Posterior vena cava (tissue), 2 donors: ENCODE data around the gene ZBTB16. TPM values are rescaled to one million over a fixed set of nuclear protein-coding genes. Genes with fewer than 3 reads are reported as not detected.

Experiments
- DNase-seq: peaks from one replicate; pipeline ENCODE4 v3.0.0-alpha.2; 2020; ENCODE audit warnings: low spot score
- intact Hi-C, 2 donors: fragments of 100-400 bp; cut with DNase I; formaldehyde crosslinking; loops; one replicate each; pipeline versions ENCODE4 v1.14.1 to v1.14.2; 2022 to 2023
- total RNA-seq, 2 donors: library from RNA; stranded (reverse); fragmentation: NEBNext Ultra II Directional; extraction: Animal tissue kit (Norgen Biotek cat#: 25700); gene quantifications; one replicate each; pipeline ENCODE4 v1.2.1, GENCODE V29; 2021
- donor health status: DM: yes; HTN: yes; CAD: no.
- donor health status: DM: yes; HTN: yes; CAD: no.

The ZBTB16 gene
- total RNA-seq, 2 donors from 2014 or later: 188 to 208 TPM

DNA sequence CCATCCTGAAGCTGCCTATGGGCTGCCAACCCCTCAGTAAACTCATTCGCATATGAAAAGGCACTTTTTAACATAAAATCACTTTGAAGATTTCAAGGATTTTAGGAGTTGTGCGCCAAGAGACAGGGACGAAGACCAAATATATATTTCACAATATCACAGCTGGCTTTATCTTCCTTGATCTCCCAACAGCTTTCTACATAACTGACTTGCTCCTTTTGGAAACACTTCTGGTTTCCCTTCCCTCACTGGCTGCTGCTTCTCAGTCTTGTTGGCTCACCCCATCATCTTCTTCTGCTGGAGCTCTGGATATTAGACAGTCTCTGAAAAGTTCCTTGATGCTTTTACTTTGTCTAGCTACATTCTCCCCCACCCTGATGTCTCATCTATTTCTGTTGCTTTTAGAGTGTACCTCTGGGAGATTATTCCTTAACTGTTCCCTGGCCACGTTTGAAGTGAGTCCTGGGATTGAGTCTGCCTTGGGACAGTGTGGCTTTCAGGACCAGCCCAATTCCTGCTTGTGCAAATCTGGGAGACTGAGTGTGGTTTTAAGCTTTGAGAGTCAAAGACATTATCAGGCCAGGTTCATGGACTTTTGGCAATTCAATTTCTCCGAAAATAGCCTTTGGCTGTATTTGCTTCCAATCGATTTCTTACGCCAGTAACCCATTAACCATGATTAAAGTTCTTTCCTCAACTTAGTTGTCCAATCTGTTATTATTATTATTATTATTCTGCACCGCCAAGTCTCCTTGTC is 205.8 kb downstream of the ZBTB16 start:
- no peak for DNase-seq
- intact Hi-C loops: loop anchor here in 1 of 2 donors (10.0 kb wide), 1 partner anchor 360 kb away; the partner anchor contains the start of gene HTR3B

DNA sequence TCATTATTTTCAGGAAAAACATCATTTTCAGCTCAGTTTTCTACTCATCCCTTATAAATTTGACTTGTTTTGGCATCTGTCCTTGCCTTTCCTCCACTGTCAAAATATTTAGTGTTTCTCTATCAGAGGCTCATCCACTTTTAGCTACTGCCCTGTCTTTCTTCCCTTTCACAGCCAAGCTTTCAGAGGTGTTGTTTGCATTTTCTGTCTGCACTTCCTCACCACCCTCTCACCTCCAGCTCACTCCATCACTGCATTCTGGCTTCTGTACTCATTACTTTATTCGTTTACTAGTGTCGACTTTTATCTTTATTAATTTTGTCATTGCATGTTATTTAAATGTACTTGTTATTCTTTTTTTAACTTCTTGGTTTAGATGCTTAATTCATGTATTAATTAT is 210.0 kb downstream of the ZBTB16 start:
- intact Hi-C loops: loop anchor here in 1 of 2 donors (10.0 kb wide), 1 partner anchor 365 kb away; the partner anchor contains the start of gene HTR3B
- DNase-seq: no peak

DNA sequence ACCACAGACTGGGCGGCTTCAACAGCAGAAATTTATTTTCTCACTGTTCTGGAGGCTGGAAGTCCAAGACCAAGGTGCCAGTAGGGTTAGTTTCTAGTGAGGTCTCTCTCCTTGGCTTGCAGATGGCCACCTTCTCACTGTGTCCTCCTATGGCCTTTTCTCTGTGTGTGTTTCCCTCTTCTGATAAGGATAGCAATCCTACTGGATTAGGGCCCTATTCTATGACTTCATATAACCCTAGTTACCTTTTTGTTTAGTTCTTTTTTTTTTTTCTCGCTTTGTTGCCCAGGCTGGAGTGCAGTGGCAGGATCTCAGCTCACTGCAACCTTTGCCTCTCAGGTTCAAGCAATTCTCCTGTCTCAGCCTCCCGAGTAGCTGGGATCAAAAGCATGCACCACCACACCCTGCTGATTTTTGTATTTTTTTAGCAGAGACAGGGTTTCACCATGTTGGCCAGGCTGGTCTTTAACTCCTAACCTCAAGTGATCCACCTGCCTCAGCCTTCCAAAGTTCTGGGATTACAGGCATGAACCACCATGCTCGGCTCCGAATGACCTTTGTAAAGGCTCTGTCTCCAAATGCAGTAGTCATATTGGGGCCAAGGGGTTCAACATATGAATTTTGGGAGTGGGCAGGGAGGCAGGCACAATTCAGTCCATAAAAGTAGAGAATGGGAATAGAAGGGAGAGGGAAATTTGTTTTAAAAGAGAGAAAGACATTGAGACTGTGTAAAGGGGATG is 211.2 kb downstream of the ZBTB16 start:
- no peak for DNase-seq
- intact Hi-C loops: no loop called here

DNA sequence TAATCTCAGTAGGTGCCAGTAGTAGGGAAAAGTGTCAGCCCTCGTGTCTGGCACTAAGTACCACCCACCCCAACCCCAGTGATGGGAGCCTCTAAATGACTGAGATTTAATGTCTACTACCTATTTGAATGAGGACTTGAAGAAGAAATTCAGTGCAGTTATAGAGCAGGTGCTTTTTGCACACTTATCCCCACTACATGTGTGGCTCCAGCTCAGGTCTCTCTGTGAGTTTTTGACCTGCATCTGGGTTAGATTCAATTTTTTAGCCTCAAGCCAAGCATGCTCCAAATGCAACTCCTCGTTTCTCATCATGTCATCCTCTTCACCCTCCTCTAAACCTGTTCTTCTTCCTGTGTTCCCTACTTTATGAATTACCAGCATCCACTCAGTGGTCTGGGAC is 211.8 kb downstream of the ZBTB16 start:
- intact Hi-C loops: no loop called here
- DNase-seq: no peak

DNA sequence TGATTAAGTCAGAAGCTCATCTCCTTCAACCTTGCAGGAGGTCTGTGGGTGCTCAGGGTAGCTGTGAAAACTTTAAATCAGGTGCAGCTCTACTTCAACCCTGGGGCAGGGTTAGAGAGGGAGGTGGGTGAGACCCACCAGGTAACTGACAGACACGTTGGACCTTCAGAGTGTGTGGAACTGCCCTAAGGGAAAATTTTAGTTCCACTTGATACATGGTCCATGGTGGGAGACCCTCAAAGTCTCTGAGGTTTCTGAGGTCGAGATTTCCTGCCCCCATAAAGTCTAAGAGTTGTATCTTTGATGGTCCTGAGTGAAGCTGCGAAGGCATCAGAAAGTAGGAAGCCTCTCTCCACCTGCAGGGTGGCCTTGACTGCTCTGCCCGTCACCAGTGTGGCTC is 212.8 kb downstream of the ZBTB16 start:
- DNase-seq: peak; percentile 25
- intact Hi-C loops: no loop called here

DNA sequence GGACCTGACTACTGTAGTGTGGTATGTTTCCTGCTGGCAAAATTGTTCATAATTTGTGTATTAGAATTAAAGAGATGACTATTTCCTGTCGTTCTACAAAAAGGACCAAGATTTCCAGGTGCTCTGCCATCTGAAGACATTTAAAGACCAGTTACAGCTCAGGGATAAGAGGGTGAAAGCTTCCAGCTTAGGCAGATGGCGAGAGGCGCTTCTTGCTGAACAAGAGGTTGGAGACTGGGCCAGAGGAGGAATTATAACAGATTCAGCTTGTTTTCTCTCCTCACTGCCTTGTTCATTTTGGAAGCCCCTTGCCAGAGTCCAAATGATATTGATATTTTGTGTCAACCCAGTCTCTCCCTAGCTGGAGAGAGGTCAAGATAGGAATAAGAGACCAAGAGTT is 213.6 kb downstream of the ZBTB16 start:
- DNase-seq: no peak
- intact Hi-C loops: no loop called here

DNA sequence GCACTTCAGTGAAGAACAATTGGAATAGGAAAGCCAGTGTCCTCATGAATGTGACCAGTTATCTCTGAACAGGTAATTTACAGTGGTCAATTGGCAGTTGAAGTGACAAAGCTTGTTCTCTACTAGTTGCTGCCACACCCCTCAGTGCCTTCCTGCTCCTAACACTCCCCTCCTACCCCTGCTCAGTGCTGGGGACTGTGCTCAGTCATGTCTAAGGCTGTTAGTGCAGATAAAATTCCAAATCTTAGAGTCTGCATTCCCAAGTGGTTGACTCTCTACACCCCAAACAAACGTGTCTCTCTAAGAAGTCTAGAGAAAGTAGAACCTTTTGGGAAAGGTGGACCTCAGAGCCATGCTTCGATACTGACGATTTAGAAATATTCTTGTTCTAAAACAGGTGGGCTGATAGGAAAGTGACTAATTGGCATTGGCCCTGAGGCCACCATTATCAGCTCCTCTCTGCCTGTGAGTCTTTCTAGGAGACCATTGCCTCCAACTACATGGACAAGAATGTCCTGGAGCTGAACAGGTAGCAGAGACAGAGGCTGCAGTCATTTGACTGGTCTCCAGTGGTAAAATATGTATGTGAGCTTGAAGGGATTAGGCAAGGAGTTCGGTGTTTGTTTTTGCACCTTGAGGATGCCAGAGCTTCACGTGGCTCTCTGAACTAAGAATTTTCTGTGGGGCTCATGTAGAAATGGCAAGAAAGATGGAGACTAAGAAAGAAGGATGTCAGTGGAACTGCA is 214.6 kb downstream of the ZBTB16 start:
- peak; percentile 23 for DNase-seq
- intact Hi-C loops: no loop called here

DNA sequence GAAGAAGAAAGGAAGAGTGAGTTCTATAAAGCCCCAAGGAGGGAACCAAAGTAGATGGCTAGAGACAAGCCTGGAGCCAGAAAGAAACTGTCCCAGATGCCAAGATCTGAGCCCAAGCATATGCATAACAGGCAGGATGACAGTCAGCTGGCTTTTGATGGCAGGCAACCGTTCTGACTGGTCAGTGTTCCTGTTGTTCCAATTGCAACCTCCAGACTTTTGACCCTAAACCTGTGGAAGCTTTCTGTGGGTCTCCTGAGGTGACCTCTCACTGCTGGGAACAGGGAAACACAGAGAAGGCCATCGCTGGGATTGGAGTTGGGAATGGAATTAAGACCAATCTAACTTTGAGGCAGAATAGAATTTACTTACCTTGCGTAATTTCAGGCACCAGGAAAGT is 215.1 kb downstream of the ZBTB16 start:
- DNase-seq: peak; percentile 19
- intact Hi-C loops: no loop called here

DNA sequence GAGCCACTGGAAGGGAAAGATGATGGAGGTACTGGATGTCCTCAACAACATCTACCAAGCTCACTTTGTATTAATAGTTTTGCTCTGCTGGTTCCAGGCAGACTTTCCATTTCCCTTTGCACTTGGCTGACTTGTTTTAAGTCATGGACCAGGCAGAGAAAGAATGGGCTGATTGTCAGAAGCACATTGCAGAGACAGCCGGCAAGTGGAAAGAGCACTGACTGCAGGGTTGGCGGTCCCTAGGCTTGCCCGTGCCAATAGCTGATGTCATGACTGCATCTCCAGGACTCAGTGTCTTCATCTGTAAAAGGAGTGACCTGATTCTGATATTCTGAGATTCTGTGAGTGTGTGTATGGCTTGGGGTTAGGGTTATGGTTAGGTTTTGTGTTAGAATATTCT is 215.8 kb downstream of the ZBTB16 start:
- intact Hi-C loops: no loop called here
- DNase-seq: peak; percentile 92

DNA sequence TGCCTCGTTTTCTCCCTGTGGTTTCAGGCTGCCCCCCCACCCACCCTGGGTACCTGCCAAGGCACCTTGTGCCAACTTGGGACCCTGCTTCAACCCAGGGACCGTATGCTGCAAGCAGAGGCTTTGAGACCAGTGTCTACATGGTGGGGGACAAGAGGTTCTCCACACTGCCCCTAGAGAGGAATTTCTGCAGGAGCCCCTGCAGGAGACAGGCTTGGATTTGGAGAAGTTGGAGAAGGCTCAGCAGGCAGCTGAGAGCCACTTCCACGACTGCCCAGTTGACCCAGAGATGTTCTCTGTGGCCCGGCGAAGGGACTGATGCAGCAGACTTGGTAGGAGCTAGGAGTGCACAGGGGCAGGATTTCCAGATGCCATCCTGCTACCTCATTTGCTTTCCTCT is 216.6 kb downstream of the ZBTB16 start:
- intact Hi-C loops: no loop called here
- peak; percentile 55 for DNase-seq

DNA sequence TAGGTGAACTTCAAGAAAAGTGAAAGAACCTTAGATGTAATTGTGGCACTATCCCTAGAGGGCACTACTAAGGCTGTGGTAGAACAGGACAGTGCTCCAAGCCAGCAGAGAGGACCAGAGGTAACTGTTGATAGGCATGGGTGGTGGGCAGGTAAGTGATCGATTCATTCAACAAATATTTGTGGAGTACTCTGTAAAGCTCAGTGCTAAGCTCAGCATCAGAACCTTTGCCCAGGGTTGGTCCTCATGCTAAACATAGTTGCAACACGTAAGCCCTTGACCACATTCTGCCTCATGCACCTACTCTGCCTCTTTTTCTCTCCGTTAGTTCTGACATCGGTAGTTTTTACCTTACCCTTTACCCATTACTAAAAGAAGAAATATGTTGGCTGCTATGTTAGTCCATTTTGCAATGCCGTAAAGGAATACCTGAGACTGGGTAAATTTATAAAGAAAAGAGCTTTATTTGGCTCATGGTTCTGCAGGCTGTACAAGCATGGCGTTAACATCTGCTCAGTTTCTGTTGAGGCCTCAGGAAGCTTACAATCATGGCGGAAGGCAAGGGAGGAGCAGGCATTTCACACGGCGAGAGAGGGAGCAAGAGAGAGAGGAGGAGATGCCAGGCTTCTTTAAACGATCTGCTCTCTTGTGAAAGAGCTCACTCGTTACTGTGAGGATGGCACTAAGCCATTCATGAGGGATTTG is 218.3 kb downstream of the ZBTB16 start:
- intact Hi-C loops: no loop called here
- DNase-seq: no peak

DNA sequence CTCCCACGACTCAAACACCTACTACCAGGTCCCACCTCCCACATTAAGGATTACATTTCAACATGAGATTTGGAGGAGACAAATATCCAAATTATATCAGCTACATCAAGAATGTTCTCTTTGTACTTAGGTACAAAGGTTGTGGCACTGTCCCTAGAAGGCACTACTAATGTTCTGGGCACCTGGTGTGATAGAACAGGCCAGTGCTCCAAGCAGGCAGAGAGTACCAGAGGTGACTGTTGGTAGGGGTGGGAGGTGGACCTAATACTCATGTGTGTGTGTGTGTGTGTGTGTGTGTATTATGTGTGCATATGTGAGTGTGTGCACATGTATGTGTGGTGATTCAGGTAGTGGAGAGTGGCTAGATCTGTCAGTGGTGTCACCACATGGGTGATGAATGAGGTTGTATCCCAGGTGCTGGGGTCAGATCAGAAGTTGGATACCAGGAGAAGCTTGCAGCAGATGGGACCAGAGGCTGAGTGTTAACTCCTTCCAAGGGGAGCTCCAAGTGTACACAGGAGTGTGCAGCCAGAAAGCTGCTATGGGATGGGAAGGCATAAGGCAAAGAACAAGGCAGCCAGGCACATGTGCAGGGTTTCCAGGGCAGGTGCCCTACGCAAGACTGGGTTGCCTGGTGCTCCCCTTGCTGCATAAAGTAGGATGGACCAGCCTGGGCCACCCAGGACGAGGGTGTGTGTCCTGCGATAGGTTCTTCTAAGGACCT is 219.0 kb downstream of the ZBTB16 start:
- no peak for DNase-seq
- intact Hi-C loops: no loop called here

DNA sequence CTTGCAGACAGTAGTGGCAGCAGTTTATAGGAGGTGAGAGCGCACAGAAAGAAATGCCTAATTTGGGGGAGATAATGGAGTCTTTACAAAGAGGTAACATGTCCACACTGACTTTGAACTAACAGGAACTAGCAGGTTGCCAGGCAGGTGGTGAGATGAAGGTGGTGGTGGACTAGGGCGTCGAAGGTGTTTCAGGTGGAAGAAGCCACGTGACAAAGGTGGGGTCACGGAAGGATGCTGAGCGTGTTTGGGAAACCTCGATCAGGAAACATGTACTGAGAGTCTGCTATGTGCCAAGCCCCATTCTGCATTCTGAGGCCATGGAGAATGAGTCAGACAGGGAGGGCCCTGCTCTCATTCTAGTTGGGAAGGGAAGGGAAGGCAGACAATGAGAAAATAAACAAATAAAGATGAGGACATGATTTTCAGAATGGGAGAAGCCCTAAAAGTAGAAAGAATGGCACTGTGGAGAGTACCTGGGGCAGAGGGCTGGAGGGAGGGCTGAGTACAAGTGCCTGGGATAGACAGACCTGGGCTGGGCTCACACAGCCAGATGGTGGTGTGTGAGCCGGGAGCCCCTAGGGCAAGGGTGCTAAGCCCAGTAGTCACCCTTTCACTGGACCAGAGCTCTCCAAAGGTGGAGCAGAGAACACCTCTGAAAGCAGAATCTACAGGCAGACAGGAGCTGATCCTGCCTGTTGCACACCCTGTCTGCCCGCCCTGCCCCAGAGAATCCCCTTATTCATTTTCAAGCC is 220.5 kb downstream of the ZBTB16 start:
- no peak for DNase-seq
- intact Hi-C loops: no loop called here

DNA sequence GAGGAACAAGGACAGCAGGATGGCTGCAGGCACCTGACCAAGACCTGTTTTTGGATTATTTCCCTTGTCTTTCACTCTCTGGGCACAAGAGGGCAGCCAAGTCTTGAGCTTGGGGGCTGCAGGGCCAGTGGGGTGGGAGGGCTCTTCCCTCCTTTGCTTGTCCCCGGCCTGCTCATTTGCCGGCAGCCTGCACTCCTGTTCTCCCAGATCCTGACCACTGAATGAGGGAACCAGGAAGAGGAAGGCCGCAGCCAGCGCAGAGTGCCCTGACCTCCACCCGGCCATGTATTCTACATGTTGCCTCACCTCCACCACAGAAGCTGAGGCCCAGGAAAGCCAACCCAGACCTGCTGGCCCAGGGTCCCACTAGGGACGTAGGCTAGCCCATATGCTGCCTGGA is 221.2 kb downstream of the ZBTB16 start:
- peak; percentile 89 for DNase-seq
- intact Hi-C loops: no loop called here

DNA sequence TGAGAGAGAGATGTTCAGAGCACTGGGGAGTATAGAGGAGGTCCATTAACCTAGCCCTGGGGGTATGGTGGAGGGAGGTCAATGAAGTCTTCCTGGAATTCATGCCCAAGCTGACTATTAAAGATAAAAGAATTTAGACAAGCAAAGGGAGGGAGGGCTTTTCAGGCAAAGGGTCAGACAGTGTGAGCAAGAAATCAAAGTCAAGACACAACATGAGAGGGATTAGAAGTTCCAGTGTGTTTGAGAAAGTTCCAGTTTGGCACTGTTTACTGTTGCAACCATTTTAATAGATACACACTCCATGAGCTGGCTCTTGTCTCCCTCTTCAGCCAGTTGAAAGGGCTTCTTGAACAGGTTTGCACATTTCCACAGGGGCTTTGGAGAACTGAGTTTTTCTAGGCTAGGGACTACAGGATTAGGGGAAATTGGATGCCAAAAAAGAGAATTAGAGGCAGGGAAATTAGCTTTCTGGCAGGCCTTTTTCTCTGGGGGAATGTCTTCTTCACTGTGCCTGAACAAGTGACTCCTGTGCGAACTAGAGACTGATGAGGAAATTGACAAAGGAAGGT is 222.0 kb downstream of the ZBTB16 start:
- no peak for DNase-seq
- intact Hi-C loops: no loop called here

DNA sequence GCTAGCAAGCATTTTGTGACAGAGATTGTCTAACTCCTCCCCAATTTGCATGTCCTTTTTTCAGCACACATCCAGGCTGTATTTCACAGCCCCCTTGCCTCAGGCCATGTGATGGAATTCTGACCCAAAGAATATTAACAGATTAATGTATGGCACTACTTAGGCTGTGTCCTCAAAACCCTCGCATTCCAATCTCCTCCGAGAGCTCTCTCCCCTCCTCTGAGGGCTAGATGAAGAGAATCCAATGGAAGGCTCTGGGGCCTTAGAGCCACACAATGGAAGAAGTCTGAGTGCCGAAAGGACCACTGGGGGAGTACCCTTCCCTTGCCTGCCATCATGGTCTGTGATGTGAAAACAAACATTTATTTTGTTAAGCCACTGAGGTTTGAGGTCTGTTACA is 223.0 kb downstream of the ZBTB16 start:
- intact Hi-C loops: no loop called here
- DNase-seq: no peak

DNA sequence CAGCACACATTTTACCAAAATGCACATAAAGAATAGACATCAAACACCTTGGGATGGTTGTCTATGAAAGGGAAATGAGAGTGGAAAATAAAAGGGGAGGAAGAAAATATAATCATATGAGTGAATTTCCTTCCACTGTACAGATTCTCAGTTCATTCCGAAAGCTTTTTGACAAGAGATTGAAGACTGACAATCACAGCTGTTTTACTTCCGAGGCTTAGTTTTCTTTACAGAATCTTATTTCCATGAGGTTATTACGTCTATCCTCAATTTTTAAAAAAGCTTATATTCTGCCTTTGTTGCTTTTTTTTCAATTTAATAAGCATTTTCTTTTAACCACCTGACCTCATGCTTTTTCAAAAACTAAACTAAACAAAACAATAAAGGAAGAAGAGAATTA is 223.9 kb downstream of the ZBTB16 start:
- no peak for DNase-seq

DNA sequence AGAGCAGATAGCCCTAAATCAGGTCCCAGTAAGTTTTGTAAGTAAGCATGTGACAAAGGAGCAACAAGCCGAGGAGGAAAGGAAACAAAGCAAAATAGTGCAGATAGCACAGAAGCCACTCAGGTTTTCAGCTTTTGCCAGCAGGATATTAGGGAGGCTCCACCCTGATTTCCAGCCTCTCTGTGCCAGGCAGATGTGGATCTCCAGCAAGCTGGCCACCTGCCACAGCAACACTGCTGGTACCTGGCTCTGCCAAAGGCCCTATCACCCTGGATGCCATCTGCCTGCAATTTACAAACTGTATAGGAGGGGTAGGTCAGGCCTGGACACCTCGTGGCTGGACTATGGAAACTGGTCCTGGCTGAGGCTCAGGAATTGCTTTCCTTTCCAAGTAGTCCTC is 224.5 kb downstream of the ZBTB16 start:
- DNase-seq: no peak
- intact Hi-C loops: no loop called here

More for the DNA sequence above, 223.9 kb downstream of the ZBTB16 start:
- intact Hi-C loops: no loop called here
